Measurements from ENCODE around the gene MAP3K1.

Gene MAP3K1

GRCh38 chr5:56840597-56840996, 25.2 kb downstream of the MAP3K1 start:
- no peak for TF ChIP-seq SIN3A (IDR thresholded peaks at IDR 0.05; ENCODE audit: borderline replicate concordance, insufficient read depth, low read length)
- no peak for TF ChIP-seq REST (IDR thresholded peaks at IDR 0.05; ENCODE audit: insufficient read depth in 1 of 2, low read depth in 2 of 2, low read length in 2 of 2)
- no peak for TF ChIP-seq FOXP2 (optimal IDR thresholded peaks at IDR 0.05; ENCODE audit: borderline replicate concordance, extremely low read depth, extremely low read length, insufficient read depth)
- no peak for TF ChIP-seq TAF1 (IDR thresholded peaks at IDR 0.05; ENCODE audit: borderline replicate concordance, insufficient read depth, low read length)

DNA sequence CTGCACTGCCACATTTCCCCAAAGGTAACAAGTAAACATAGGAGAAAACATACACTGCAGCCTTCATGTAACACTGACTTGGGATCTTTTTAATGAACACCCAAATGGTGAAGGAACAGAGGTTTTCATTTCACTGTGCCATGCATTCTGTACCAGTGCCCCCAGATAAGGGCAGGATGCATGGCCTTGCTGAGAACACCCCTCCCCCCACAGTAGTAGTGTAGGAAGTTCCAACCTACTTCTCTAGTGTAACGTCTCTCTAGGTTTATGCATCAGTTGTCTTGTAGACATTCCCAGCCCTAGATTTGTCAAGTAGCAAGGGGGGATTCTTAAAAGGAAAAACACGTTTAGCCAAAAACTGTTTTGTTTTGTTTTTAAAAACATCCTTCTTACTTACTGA, 29.9 kb downstream of the MAP3K1 start:
- TF ChIP-seq TAF1 (IDR thresholded peaks at IDR 0.05; ENCODE audit: borderline replicate concordance, insufficient read depth, low read length) = no peak
- TF ChIP-seq FOXP2 (optimal IDR thresholded peaks at IDR 0.05; ENCODE audit: borderline replicate concordance, extremely low read depth, extremely low read length, insufficient read depth) = no peak
- no peak for TF ChIP-seq SIN3A (IDR thresholded peaks at IDR 0.05; ENCODE audit: borderline replicate concordance, insufficient read depth, low read length)
- TF ChIP-seq POLR2AphosphoS5 (IDR thresholded peaks at IDR 0.05; ENCODE audit: low read depth, low read length) = no peak
- TF ChIP-seq REST (IDR thresholded peaks at IDR 0.05; ENCODE audit: insufficient read depth in 1 of 2, low read depth in 2 of 2, low read length in 2 of 2) = no peak

DNA sequence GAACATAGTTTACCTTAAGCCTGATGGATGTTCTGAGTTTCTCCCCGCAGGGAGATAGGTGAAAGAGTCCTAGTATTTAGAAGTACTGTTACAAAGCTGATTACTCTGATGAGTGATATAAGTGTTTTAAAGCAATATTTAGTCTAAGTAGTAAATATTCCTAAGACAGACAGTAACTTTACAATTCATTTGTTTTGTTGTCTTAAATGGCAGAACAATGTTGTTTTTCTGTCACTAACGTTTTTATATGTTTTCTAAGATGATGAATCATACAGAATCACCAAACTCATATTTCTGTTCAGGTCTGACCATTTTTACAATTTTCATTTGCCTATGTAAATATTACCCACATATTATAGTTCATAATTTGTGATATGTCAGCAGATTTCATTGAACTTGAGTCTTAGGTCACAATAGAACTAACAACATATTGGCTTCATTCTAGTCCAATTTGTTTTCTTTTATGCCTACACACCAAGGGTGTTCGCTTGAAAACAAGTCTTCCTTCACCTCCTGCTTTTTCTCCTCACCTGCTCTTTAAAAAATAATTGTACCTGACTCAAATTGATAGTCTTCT, 30.6 kb downstream of the MAP3K1 start:
- TF ChIP-seq REST (IDR thresholded peaks at IDR 0.05; ENCODE audit: insufficient read depth in 1 of 2, low read depth in 2 of 2, low read length in 2 of 2) (no peak), SIN3A (IDR thresholded peaks at IDR 0.05; ENCODE audit: borderline replicate concordance, insufficient read depth, low read length) (no peak), FOXP2 (optimal IDR thresholded peaks at IDR 0.05; ENCODE audit: borderline replicate concordance, extremely low read depth, extremely low read length, insufficient read depth) (no peak), TAF1 (IDR thresholded peaks at IDR 0.05; ENCODE audit: borderline replicate concordance, insufficient read depth, low read length) (no peak), POLR2AphosphoS5 (IDR thresholded peaks at IDR 0.05; ENCODE audit: low read depth, low read length) (no peak)

DNA sequence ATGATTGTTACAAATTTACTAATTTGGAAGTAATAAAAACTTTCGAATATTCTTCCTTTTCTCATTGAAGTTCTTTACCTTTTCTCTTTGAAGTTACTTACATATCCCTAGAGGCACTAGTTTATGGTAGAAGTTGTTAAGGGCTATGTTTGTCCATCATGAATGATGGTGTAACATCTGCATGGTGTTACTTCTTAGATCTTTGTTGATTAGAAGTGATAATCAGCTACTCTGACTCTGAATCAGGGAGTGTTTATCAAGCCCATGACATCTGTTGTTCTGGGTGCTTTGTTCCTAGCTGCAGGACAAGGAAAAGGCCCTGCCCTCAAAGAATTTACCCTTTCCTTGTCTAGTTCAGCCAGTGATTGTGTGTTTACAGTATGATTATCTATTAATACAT, 32.9 kb downstream of the MAP3K1 start:
- TF ChIP-seq SIN3A (IDR thresholded peaks at IDR 0.05; ENCODE audit: borderline replicate concordance, insufficient read depth, low read length) (no peak), REST (IDR thresholded peaks at IDR 0.05; ENCODE audit: insufficient read depth in 1 of 2, low read depth in 2 of 2, low read length in 2 of 2) (no peak), TAF1 (IDR thresholded peaks at IDR 0.05; ENCODE audit: borderline replicate concordance, insufficient read depth, low read length) (no peak), FOXP2 (optimal IDR thresholded peaks at IDR 0.05; ENCODE audit: borderline replicate concordance, extremely low read depth, extremely low read length, insufficient read depth) (no peak), POLR2AphosphoS5 (IDR thresholded peaks at IDR 0.05; ENCODE audit: low read depth, low read length) (no peak)

DNA sequence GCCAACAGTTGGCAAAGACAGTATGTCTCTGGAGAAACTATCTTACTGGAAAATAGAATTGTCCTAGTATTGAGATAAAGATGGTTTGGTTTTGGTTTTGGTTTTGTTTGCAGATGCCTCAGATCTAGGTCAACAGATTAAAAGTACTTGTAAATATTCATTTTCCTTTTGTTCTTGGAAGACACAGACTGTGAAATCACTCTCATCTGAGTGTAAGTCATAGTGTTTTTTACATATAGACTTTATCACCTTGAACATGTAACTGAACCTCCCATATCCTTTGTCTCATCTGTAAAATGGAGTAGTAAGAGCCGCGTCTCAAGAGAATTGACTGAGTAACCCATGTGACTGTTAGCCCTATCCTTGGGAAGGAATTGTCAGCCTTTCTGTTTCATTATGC, 34.3 kb downstream of the MAP3K1 start:
- TF ChIP-seq SIN3A (IDR thresholded peaks at IDR 0.05; ENCODE audit: borderline replicate concordance, insufficient read depth, low read length) (no peak), POLR2AphosphoS5 (IDR thresholded peaks at IDR 0.05; ENCODE audit: low read depth, low read length) (no peak), FOXP2 (optimal IDR thresholded peaks at IDR 0.05; ENCODE audit: borderline replicate concordance, extremely low read depth, extremely low read length, insufficient read depth) (no peak), TAF1 (IDR thresholded peaks at IDR 0.05; ENCODE audit: borderline replicate concordance, insufficient read depth, low read length) (no peak), REST (IDR thresholded peaks at IDR 0.05; ENCODE audit: insufficient read depth in 1 of 2, low read depth in 2 of 2, low read length in 2 of 2) (no peak)

Data from PFSK-1 (cell line).